HG03558 (cell line): ENCODE measurements around the gene RAPH1.

Experiments
- ATAC-seq: cut with Tn5 transposase; IDR thresholded peaks from one replicate; pipeline ENCODE4 v1.9.1; 2021; ENCODE audit warnings: moderate number of reproducible peaks; ENCODE audit not compliant: unreplicated experiment; ENCODE audit errors: extremely low read depth

RAPH1 gene, protein sequence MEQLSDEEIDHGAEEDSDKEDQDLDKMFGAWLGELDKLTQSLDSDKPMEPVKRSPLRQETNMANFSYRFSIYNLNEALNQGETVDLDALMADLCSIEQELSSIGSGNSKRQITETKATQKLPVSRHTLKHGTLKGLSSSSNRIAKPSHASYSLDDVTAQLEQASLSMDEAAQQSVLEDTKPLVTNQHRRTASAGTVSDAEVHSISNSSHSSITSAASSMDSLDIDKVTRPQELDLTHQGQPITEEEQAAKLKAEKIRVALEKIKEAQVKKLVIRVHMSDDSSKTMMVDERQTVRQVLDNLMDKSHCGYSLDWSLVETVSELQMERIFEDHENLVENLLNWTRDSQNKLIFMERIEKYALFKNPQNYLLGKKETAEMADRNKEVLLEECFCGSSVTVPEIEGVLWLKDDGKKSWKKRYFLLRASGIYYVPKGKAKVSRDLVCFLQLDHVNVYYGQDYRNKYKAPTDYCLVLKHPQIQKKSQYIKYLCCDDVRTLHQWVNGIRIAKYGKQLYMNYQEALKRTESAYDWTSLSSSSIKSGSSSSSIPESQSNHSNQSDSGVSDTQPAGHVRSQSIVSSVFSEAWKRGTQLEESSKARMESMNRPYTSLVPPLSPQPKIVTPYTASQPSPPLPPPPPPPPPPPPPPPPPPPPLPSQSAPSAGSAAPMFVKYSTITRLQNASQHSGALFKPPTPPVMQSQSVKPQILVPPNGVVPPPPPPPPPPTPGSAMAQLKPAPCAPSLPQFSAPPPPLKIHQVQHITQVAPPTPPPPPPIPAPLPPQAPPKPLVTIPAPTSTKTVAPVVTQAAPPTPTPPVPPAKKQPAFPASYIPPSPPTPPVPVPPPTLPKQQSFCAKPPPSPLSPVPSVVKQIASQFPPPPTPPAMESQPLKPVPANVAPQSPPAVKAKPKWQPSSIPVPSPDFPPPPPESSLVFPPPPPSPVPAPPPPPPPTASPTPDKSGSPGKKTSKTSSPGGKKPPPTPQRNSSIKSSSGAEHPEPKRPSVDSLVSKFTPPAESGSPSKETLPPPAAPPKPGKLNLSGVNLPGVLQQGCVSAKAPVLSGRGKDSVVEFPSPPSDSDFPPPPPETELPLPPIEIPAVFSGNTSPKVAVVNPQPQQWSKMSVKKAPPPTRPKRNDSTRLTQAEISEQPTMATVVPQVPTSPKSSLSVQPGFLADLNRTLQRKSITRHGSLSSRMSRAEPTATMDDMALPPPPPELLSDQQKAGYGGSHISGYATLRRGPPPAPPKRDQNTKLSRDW

DNA sequence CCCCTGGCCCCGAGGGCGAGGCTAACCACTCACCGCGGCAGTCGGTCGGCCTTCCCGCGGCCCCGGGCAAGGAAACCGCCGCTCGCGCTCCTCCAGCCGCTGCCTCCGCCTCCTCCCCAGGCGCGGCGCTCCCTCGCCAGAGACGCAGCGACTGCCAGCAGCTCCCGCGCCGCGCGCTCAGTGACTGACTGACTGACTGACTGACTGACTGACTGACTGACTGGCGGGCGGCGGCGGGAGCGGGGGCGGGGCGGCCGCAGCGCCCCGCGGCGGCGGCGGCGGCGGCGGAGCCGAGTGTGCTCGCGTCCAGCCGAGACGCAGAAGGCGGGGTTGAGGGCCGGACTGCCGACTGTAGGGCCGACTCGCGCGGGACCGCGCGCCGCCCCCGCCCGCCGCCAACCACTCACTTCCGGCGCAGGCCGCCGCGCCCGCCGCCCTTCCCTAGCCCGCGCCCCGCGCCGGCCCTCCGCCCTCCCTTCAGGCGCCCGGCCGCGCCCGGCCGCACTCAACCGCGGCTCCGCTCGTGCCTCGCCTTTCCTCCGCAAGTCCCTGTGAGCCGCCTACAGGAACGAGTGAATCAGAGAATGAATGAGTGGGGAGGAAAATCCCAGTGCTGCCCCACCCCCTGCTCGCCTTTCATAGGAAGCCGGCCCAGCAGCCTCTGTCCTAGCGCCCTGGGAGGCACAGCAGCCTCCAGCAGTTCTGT is at the start of gene RAPH1:
RAPH1 (minus strand) TSS at position 224 of the 706 bp plus-strand sequence. CDS start 39,948 bp downstream, outside the sequence.
- ATAC-seq, result no peak

GRCh38 chr2:203584784-203585183 is 49.7 kb upstream of the RAPH1 start:
- no peak for ATAC-seq

GRCh38 chr2:203583701-203584100 is 48.6 kb upstream of the RAPH1 start:
- ATAC-seq, result no peak

- no peak for ATAC-seq
Observed at GRCh38 chr2:203583084-203583695, 48.1 kb upstream of the RAPH1 start.

DNA sequence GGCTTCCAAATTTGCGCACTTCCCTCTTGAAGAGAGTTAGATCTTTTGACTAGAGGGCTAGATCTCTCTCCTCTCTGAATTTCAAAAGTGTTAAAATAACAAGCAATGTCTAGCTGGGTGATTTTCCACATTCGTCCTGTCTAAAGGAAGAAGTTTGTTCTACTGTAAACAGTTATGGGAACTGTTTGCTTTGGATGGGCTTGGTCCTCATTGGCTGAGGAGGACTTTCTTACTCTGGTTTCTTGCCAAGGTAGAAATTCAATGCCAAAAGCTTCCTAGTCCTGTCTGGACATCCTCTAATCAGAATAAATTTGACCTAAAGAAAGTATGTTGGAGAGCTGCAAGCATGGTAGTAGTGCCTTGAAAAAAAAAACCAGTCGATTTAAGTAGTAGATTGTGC is 47.4 kb upstream of the RAPH1 start:
- ATAC-seq, result no peak

GRCh38 chr2:203580844-203581243 is 45.7 kb upstream of the RAPH1 start:
- no peak for ATAC-seq

- ATAC-seq, result no peak
Observed at GRCh38 chr2:203579730-203580129, 44.6 kb upstream of the RAPH1 start.

- peak; percentile 93 for ATAC-seq
Observed at GRCh38 chr2:203578759-203579643, 43.9 kb upstream of the RAPH1 start.

DNA sequence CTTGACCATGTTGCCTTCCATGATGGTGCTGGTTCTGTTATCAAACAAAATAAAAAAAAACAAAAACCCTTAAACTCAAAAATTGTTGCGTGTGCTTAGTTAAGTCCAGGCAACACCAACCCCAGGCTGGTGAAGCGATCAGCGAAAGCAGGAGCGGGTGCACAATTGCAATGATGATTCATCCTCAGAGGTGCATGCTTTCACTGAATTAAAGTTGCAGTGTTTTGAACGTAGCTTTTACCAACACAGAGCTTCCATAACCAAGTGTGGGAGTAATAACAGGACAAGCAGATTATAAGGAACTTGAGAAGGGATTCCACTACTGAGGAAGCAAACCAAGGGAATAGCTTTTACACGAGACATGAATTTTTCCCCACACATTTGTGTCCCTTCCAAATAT is 39.7 kb upstream of the RAPH1 start:
- ATAC-seq, result no peak

- no peak for ATAC-seq
Observed at GRCh38 chr2:203572316-203572715, 37.2 kb upstream of the RAPH1 start.

DNA sequence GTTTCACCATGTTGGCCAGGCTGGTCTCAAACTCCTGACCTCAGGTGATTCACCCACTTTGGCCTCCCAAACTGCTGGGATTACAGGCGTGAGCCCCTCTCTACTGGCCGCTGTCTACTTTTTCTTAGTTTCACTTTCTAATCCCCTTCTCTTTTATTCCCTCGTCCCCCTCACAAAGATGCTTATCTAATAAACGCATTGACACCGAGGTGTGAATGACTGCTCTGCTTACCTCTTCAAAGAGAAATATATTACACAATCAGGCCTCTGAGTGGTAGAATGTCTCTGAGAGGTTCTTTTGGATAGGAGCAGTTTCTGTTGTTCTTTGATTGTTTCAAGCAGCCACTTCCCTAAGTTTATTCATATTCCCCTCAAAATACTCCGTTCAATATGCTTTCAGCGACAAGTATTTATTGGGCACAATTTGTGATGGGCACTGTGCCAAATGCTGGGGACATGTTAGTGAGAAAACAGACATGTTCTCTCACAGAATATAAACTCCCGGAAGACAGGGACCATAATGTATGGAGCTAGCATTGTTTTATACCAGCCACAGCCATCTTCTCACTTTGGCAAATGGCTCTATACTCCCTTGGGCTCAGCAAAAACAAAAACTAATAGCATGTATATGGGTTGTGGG is 34.7 kb upstream of the RAPH1 start:
- no peak for ATAC-seq

GRCh38 chr2:203567691-203568090 is 32.6 kb upstream of the RAPH1 start:
- no peak for ATAC-seq

- ATAC-seq, result no peak
Observed at GRCh38 chr2:203566161-203566560, 31.1 kb upstream of the RAPH1 start.

- ATAC-seq, result no peak
Observed at GRCh38 chr2:203565076-203565475, 30.0 kb upstream of the RAPH1 start.

DNA sequence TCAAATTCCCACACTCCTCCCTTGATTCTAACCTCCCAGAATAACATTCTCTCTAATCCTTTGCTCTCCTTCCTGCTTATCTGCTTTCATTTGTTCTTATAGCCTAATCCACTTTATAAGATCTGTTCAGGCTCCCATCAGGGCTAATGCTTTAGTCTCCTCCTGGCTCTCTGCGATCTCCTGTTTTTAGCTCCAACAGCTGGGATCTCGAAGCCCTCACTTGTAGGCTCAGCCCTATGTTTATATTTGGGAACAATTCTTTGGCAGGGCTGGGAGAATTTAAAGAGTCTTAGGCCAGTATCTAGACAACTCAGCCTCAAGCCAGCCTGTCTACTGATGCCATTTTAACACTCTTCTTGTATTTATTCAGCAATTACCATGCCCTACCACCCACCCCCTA is 27.2 kb upstream of the RAPH1 start:
- ATAC-seq, result no peak

DNA sequence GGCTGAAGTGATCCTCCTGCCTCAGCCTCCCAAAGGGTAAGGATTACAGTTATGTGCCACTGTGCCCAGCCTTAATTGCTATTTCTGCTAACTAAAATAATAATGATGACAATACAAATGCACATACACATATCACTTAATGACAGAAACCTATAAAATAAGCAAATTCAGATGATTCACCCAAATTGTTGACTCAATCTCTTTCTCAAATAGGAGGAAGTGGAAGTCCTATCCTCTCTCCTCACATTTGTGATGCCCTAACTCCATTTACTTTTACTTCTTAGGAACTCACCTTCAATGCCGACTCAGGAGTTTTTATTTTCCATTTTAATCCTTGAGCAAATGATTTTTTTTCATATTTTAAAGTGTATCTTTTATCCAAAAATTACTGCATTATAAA is 24.5 kb upstream of the RAPH1 start:
- ATAC-seq, result no peak

DNA sequence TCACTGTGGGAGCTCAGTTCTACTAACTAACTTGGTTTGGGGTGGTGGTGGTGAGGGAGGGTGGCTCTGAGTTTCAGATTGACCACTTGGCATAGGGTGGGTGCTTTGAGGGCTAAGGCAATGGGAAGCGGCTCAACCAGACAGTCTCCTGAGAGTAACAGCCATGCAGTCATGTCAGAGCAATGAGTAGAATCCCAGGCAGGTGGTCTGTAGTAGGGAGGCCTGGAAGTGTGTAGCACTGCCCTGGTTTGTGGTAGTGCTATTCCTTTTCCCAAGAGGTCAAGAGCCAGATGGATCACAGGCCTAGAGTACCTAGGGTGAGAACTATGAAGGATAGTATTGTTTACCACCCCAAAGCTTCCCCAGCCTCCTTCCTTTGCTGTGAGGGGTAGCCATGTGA is 18.7 kb upstream of the RAPH1 start:
- no peak for ATAC-seq

DNA sequence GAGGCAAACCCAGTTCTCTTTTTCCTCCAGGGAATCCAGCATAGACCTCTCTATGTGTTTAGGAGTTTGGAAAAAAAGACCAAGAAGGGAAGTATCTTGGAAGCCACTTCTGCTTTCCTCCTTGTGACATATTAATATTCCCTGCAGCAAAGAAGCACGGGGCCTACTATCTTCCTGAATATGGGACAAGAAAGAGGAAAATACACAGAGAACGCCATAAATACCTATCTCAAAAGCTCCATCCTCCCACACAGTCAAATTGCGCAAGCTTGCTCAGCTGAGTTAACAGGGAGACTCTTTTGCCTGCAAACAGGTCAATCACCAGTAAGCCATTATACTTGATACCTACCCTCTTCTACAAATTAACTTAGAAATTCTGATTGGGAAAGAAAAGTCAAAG is 16.7 kb upstream of the RAPH1 start:
- no peak for ATAC-seq
